ENCODE data around the gene ADCY3.
A peak's percentile ranks its signal among the peaks of the same experiment; 100 is the strongest.
"Not testable (repeated sequence)": the region's sequence is repeated elsewhere in the genome, so short reads cannot be mapped to it uniquely, and the experiment has no call there.

Gene ADCY3

GRCh38 chr2:24842081-24843050, 77.7 kb downstream of the ADCY3 start:
- DNase-seq, result no peak

- peak in 1 of 2 donors; percentile 24 for DNase-seq
These were observed 78.8 kb downstream of the ADCY3 start for GRCh38 chr2:24840962-24841945.

- no peak for DNase-seq
These were observed 79.7 kb downstream of the ADCY3 start for GRCh38 chr2:24840164-24840869.

- no peak for DNase-seq
These were observed 80.3 kb downstream of the ADCY3 start for GRCh38 chr2:24839729-24840128.

GRCh38 chr2:24838541-24838940, 81.5 kb downstream of the ADCY3 start:
- no peak for DNase-seq

- DNase-seq, result no peak
These were observed 82.0 kb downstream of the ADCY3 start for GRCh38 chr2:24837996-24838513.

GRCh38 chr2:24836706-24837105, 83.3 kb downstream of the ADCY3 start:
- no peak for DNase-seq

GRCh38 chr2:24836206-24836605, 83.8 kb downstream of the ADCY3 start:
- DNase-seq, result no peak

- not testable (repeated sequence) for DNase-seq
These were observed 84.6 kb downstream of the ADCY3 start for GRCh38 chr2:24835411-24835810.

- no peak for DNase-seq
These were observed 85.2 kb downstream of the ADCY3 start for GRCh38 chr2:24834733-24835395.

GRCh38 chr2:24833821-24834732, 86.0 kb downstream of the ADCY3 start:
- no peak for DNase-seq

- no peak for DNase-seq
These were observed 86.9 kb downstream of the ADCY3 start for GRCh38 chr2:24832931-24833701.

GRCh38 chr2:24832521-24832920, 87.5 kb downstream of the ADCY3 start:
- DNase-seq, result no peak

- DNase-seq, result peak; percentile 76 to 84
These were observed 88.0 kb downstream of the ADCY3 start for GRCh38 chr2:24832073-24832461.

- DNase-seq, result no peak
These were observed 88.6 kb downstream of the ADCY3 start for GRCh38 chr2:24831221-24832072.

- no peak for DNase-seq
These were observed 89.3 kb downstream of the ADCY3 start for GRCh38 chr2:24830786-24831185.

- DNase-seq, result no peak
These were observed 89.7 kb downstream of the ADCY3 start for GRCh38 chr2:24830351-24830750.

GRCh38 chr2:24828238-24828996, 91.6 kb downstream of the ADCY3 start:
- peak in 1 of 2 donors; percentile 14 for DNase-seq

Measured in hippocampal formation (tissue), 2 donors.